Mesenchymal stem cell (in vitro differentiated cells and primary cell): Measurements from ENCODE around the gene CUBN.

Experiments used
- DNase-seq: peaks from one replicate; pipeline ENCODE4 v3.0.0-alpha.2; 2013
- H2AFZ ChIP-seq: one replicate; pipeline ENCODE4 v1.6.1; 2013; ENCODE audit warnings: low read depth, mild to moderate bottlenecking, control low read depth, inconsistent platforms, low read length, moderate library complexity
- H2AK5ac ChIP-seq: 2 replicates; pipeline ENCODE4 v1.6.1; 2013; ENCODE audit warnings: low read length, moderate library complexity, mild to moderate bottlenecking, inconsistent platforms; ENCODE audit not compliant: severe bottlenecking
- H2BK120ac ChIP-seq: one replicate; pipeline ENCODE4 v1.6.1; 2013; ENCODE audit warnings: low read depth, mild to moderate bottlenecking, inconsistent platforms, low read length, moderate library complexity
- H2BK12ac ChIP-seq, 2 experiments: one replicate each; pipeline ENCODE4 v1.6.1; 2013; ENCODE audit warnings: inconsistent platforms in 2 of 2, low read length in 2 of 2, mild to moderate bottlenecking in 2 of 2, moderate library complexity in 2 of 2, control low read depth in 1 of 2
- H2BK15ac ChIP-seq: one replicate; pipeline ENCODE4 v1.6.1; 2013; ENCODE audit warnings: mild to moderate bottlenecking, low read depth, inconsistent platforms; ENCODE audit not compliant: poor library complexity, severe bottlenecking
- H2BK5ac ChIP-seq: 2 replicates; pipeline ENCODE4 v1.6.1; 2013; ENCODE audit warnings: low read depth, mild to moderate bottlenecking, low read length, control low read depth, inconsistent platforms; ENCODE audit not compliant: poor library complexity, severe bottlenecking
- H3K14ac ChIP-seq, 2 experiments: one replicate each; pipeline ENCODE4 v1.6.1; 2013; ENCODE audit warnings: inconsistent platforms in 2 of 2, low read length in 2 of 2, control low read depth in 1 of 2, mild to moderate bottlenecking in 1 of 2, moderate library complexity in 1 of 2
- H3K18ac ChIP-seq, 2 experiments: one replicate each; pipeline ENCODE4 v1.6.1; 2013; ENCODE audit warnings: inconsistent platforms in 2 of 2, low read length in 2 of 2, control low read depth in 1 of 2, low read depth in 1 of 2, mild to moderate bottlenecking in 1 of 2
- H3K23ac ChIP-seq, 2 experiments: one replicate each; pipeline ENCODE4 v1.6.1; 2013; ENCODE audit warnings: inconsistent platforms in 2 of 2, low read length in 2 of 2, mild to moderate bottlenecking in 2 of 2, moderate library complexity in 2 of 2, control low read depth in 1 of 2
- H3K27ac ChIP-seq: 2 replicates; pipeline ENCODE4 v1.5.1; 2013; ENCODE audit warnings: mild to moderate bottlenecking, moderate library complexity, low read length, control low read depth, inconsistent platforms; ENCODE audit not compliant: poor library complexity, severe bottlenecking
- H3K27me3 ChIP-seq, 2 experiments: 2 replicates each; pipeline versions ENCODE4 v1.6.1 to v1.7.0; 2013; ENCODE audit warnings: low read length in 2 of 2, mild to moderate bottlenecking in 2 of 2, moderate library complexity in 2 of 2, control low read depth in 1 of 2, inconsistent platforms in 1 of 2; ENCODE audit not compliant: control insufficient read depth in 1 of 2, insufficient read depth in 1 of 2
- H3K36me3 ChIP-seq, 2 experiments: 2 replicates each; pipeline versions ENCODE4 v1.6.1 to v1.7.0; 2013; ENCODE audit warnings: low read length in 2 of 2, control low read depth in 1 of 2, inconsistent platforms in 1 of 2, low read depth in 1 of 2, mild to moderate bottlenecking in 1 of 2; ENCODE audit not compliant: insufficient read depth in 2 of 2, control insufficient read depth in 1 of 2
- H3K4ac ChIP-seq, 2 experiments: one replicate each; pipeline ENCODE4 v1.6.1; 2013; ENCODE audit warnings: inconsistent platforms in 2 of 2, low read length in 2 of 2, mild to moderate bottlenecking in 2 of 2, moderate library complexity in 2 of 2, control low read depth in 1 of 2, low read depth in 1 of 2
- H3K4me1 ChIP-seq: 2 replicates; pipeline ENCODE4 v1.6.1; 2013; ENCODE audit warnings: low read depth, low read length, control low read depth; ENCODE audit not compliant: control insufficient read depth, insufficient read depth
- H3K4me2 ChIP-seq: 2 replicates; pipeline ENCODE4 v1.6.1; 2013; ENCODE audit warnings: low read length, mild to moderate bottlenecking, inconsistent platforms; ENCODE audit not compliant: poor library complexity, severe bottlenecking
- H3K4me3 ChIP-seq, 2 experiments: 2 replicates each; pipeline versions ENCODE4 v1.5.1 to v1.7.0; 2013; ENCODE audit warnings: low read length in 2 of 2, mild to moderate bottlenecking in 2 of 2, control low read depth in 1 of 2, low read depth in 1 of 2; ENCODE audit not compliant: insufficient read depth in 1 of 2
- H3K79me1 ChIP-seq: replicated peaks from 2 replicates; pipeline ENCODE4 v1.6.1; 2013; ENCODE audit warnings: mild to moderate bottlenecking, control low read depth, low read length, inconsistent platforms; ENCODE audit not compliant: poor library complexity, severe bottlenecking
- H3K9ac ChIP-seq: 2 replicates; pipeline ENCODE4 v1.7.0; 2013; ENCODE audit warnings: mild to moderate bottlenecking, low read length, moderate library complexity
- H3K9me3 ChIP-seq: 2 replicates; pipeline ENCODE4 v1.7.0; 2013; ENCODE audit warnings: mild to moderate bottlenecking, low read length; ENCODE audit not compliant: control insufficient read depth
- H4K8ac ChIP-seq: one replicate; pipeline ENCODE4 v1.6.1; 2013; ENCODE audit warnings: inconsistent platforms, mild to moderate bottlenecking, low read length, moderate library complexity
- H4K91ac ChIP-seq: one replicate; pipeline ENCODE4 v1.6.1; 2013; ENCODE audit warnings: mild to moderate bottlenecking, low read length, inconsistent platforms
- WGBS: methylation state at CpG from one replicate; pipeline ENCODE4 v1.1.7; 2013; ENCODE audit warnings: mixed read lengths; 5-methylcytosine and 5-hydroxymethylcytosine counted together

Gene CUBN

DNA sequence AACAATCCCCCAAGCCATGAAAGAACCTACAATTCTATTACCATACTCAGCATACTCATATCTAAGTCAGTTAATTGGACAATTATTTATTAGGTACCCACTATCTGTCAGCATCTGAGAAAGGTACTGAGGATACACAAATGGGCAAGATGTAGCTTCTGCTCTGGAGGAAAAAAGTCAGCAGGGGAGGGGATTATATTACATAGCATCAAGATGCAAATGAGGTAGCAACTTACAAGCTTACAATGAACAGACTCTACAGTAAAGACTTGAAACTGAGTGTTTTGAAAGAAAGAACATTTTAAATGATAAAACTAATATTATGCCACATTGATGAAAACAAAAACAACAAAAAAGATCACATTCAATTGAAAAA, 10.8 kb upstream of the CUBN start:
- Histone ChIP-seq H3K27me3 (no peaks in the 10 kb centered on the region), H4K8ac (no peak overlapping the region), H3K4me3 (no peak overlapping the region), H3K4me2 (no peak overlapping the region), H3K18ac (peak overlapping the region in 1 of 2 experiments; percentile 11), H2AK5ac (no peak overlapping the region), H3K9ac (no peak overlapping the region), H4K91ac (no peak overlapping the region), H3K36me3 (no peaks in the 10 kb centered on the region), H2BK15ac (no peak overlapping the region), H2BK120ac (no peak overlapping the region), H3K23ac (no peak overlapping the region), H3K27ac (no peak overlapping the region), H3K14ac (no peak overlapping the region), H2AFZ (no peak overlapping the region), H3K9me3 (no peaks in the 10 kb centered on the region), H3K4me1 (peaks cover 1% of the 10 kb centered on the region), H2BK5ac (no peak overlapping the region), H3K79me1 (no peaks in the 10 kb centered on the region), H2BK12ac (no peak overlapping the region), H3K4ac (no peak overlapping the region)
- no peak for DNase-seq

- H3K79me1 ChIP-seq = no peaks in the 10 kb centered on the region
- no peak overlapping the region for H3K4ac ChIP-seq
- no peak overlapping the region for H2BK15ac ChIP-seq
- WGBS = 100% methylated on average over 4 of the region's 5 CpGs
- H4K91ac ChIP-seq = no peak overlapping the region
- no peak overlapping the region for H3K18ac ChIP-seq
- no peak overlapping the region for H3K4me3 ChIP-seq
- H2BK120ac ChIP-seq = no peak overlapping the region
- no peak overlapping the region for H2BK5ac ChIP-seq
- no peak overlapping the region for H3K4me2 ChIP-seq
- no peak overlapping the region for H3K14ac ChIP-seq
- H3K9ac ChIP-seq = no peak overlapping the region
- no peaks in the 10 kb centered on the region for H3K9me3 ChIP-seq
- peaks cover 1% of the 10 kb centered on the region for H3K4me1 ChIP-seq
- no peaks in the 10 kb centered on the region for H3K36me3 ChIP-seq
- H2BK12ac ChIP-seq = no peak overlapping the region
- no peak overlapping the region for H2AK5ac ChIP-seq
- no peak for DNase-seq
- H3K27me3 ChIP-seq = no peaks in the 10 kb centered on the region
- no peak overlapping the region for H3K27ac ChIP-seq
- H3K23ac ChIP-seq = no peak overlapping the region
- no peak overlapping the region for H4K8ac ChIP-seq
- H2AFZ ChIP-seq = no peak overlapping the region
Measured at GRCh38 chr10:17138460-17139042, 8.9 kb upstream of the CUBN start.

GRCh38 chr10:17134737-17135260, 5.2 kb upstream of the CUBN start:
- Histone ChIP-seq H4K8ac (no peak overlapping the region), H2AK5ac (no peak overlapping the region), H3K27me3 (no peaks in the 10 kb centered on the region), H2BK120ac (no peak overlapping the region), H3K36me3 (no peaks in the 10 kb centered on the region), H2BK5ac (no peak overlapping the region), H2AFZ (no peak overlapping the region), H3K9ac (no peak overlapping the region), H3K4me1 (peaks cover 1% of the 10 kb centered on the region), H3K4me3 (no peak overlapping the region), H3K79me1 (no peaks in the 10 kb centered on the region), H3K9me3 (no peaks in the 10 kb centered on the region), H2BK15ac (no peak overlapping the region), H4K91ac (no peak overlapping the region), H3K18ac (no peak overlapping the region), H3K27ac (no peak overlapping the region), H2BK12ac (no peak overlapping the region), H3K4ac (no peak overlapping the region), H3K23ac (no peak overlapping the region), H3K14ac (no peak overlapping the region), H3K4me2 (no peak overlapping the region)
- DNase-seq = no peak

DNA sequence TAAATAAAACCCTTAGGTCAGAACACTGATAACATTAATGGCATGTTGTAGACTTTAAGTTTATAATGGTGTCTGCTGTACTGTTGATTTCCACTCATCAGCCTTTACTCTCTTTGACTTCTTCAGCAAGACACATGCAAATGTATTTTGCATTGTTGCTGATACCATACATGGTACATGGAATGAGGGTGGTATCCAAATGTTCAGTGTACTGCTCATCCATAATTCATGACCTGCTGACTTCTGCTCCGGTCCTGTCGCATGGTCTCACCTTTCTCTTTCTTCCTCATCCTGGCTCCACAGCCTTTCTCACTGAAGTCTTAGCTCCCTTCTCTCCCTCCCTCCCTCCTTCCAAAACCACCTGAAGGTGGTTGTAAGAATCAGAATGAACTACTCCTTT, 4.7 kb upstream of the CUBN start:
- no peak overlapping the region for H3K14ac ChIP-seq

More for the DNA sequence above, 4.7 kb upstream of the CUBN start:
- H3K4me3 ChIP-seq = no peak overlapping the region
- no peak overlapping the region for H2BK15ac ChIP-seq
- no peak overlapping the region for H2BK5ac ChIP-seq
- H3K9ac ChIP-seq = no peak overlapping the region
- DNase-seq = no peak
- no peak overlapping the region for H3K18ac ChIP-seq
- no peak overlapping the region for H2AK5ac ChIP-seq
- no peak overlapping the region for H3K27ac ChIP-seq
- no peaks in the 10 kb centered on the region for H3K9me3 ChIP-seq
- no peak overlapping the region for H4K8ac ChIP-seq
- no peak overlapping the region for H4K91ac ChIP-seq
- H2BK12ac ChIP-seq = no peak overlapping the region
- no peak overlapping the region for H2BK120ac ChIP-seq
- H3K4me2 ChIP-seq = no peak overlapping the region
- no peak overlapping the region for H3K23ac ChIP-seq
- H3K4ac ChIP-seq = no peak overlapping the region
- 100% methylated on average over 2 of the region's 2 CpGs for WGBS
- no peaks in the 10 kb centered on the region for H3K36me3 ChIP-seq
- H2AFZ ChIP-seq = no peak overlapping the region
- H3K27me3 ChIP-seq = no peaks in the 10 kb centered on the region
- H3K4me1 ChIP-seq = peaks cover 1% of the 10 kb centered on the region
- H3K79me1 ChIP-seq = no peaks in the 10 kb centered on the region
